Measurements from ENCODE around the gene EBP. TPM values are rescaled to one million over a fixed set of nuclear protein-coding genes. Genes with fewer than 3 reads are reported as not detected.

The EBP gene
- total and polyA plus RNA-seq, 9 of the 15 experiments (the other 6 are each of a cell fraction or from before 2014, with no cell fraction given): 228 to 987 (median 274) TPM

DNA sequence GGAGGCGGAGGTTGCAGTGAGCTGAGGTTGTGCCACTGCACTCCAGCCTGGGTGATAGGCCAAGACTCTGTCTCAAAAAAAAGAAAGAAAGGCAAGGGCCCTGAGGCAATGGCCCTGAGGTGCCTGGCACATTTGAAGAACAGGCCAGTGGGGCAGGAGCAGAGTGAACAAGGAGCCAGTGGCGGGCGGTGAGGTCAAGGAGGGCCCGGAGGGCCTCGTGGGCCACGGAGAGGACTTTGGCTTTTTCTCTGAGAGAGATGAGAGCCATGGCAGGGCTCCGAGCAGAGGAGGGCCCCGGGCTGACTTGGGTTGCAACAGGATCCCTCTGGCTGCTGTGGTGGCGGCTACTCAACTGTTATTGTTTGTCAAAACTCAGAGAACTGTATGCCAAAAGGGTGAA lies 32.3 kb upstream of the EBP start:
- ATAC-seq (no peak), DNase-seq (ENCODE audit: extremely low read depth in 1 of 4, low spot score in 3 of 4) (no peak), FAIRE-seq (no peak)
- Histone ChIP-seq H3K36me3 (ENCODE audit: control insufficient read depth, insufficient read depth, low read length) (peaks cover 21% of the 10 kb centered on the region; the same call in 2 of the 3 replicates), H3K27ac (ENCODE audit: extremely low read depth, low read depth, low read length) (no peak overlapping the region), H3K4me3 (no peak overlapping the region), H3K9ac (ENCODE audit: insufficient read depth in 1 of 2, low read depth in 2 of 2, low read length in 2 of 2) (no peak overlapping the region), H3K4me1 (replicated peaks in 1 of 2; ENCODE audit: control insufficient read depth in 2 of 2, insufficient read depth in 2 of 2, low read length in 2 of 2) (peaks cover 5 to 21% of the 10 kb centered on the region in 2 experiments; a peak in 4 of 5 replicates), H3K9me3 (replicated peaks; ENCODE audit: control insufficient read depth, insufficient read depth, low read depth, low read length) (no peaks in the 10 kb centered on the region), H3K79me2 (ENCODE audit: control insufficient read depth, insufficient read depth, low read length) (no peaks in the 10 kb centered on the region), H4K20me1 (replicated peaks; ENCODE audit: control insufficient read depth, insufficient read depth, low read length) (no peaks in the 10 kb centered on the region), H3K9me1 (ENCODE audit: control insufficient read depth, insufficient read depth, low read length) (peaks cover 4% of the 10 kb centered on the region), H3K27me3 (ENCODE audit: control insufficient read depth in 2 of 2, insufficient read depth in 2 of 2, low read length in 2 of 2) (no peaks in the 10 kb centered on the region), H2AFZ (ENCODE audit: low read depth, low read length) (no peak overlapping the region), H3K4me2 (ENCODE audit: insufficient read depth, low read length) (no peak overlapping the region)
- 78% methylated on average over 4 of the region's 9 CpGs for WGBS (ENCODE audit: insufficient coverage, low coverage, missing lambda C conversion rate)
- in situ Hi-C loops (cut with MboI): loop anchor here (25.0 kb wide), 1 partner anchor 627 kb away; no protein-coding TSS in a partner anchor
- no TSS peak for BruUV-seq (replicated peaks)
- POLR2A ChIA-PET: interaction anchor here (0.7 kb wide), 1 partner anchor 13 kb away, joined by 3 read pairs; the partner anchor contains the start of gene FTSJ1
- intact Hi-C loops (cut with micrococcal nuclease): no loop called here
- CTCF ChIA-PET (ENCODE audit: low intra/inter-chr PET ratio): no interaction called here
- no peak for TF ChIP-seq POU5F1 (IDR thresholded peaks at IDR 0.05; ENCODE audit: borderline replicate concordance, low read depth, low read length, partially characterized antibody)
- TF ChIP-seq, protein P1, sequence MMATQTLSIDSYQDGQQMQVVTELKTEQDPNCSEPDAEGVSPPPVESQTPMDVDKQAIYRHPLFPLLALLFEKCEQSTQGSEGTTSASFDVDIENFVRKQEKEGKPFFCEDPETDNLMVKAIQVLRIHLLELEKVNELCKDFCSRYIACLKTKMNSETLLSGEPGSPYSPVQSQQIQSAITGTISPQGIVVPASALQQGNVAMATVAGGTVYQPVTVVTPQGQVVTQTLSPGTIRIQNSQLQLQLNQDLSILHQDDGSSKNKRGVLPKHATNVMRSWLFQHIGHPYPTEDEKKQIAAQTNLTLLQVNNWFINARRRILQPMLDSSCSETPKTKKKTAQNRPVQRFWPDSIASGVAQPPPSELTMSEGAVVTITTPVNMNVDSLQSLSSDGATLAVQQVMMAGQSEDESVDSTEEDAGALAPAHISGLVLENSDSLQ (IDR thresholded peaks at IDR 0.05): no peak
- no peak for TF ChIP-seq ELF1 (tag; IDR thresholded peaks at IDR 0.05)
- TF ChIP-seq, protein P2, sequence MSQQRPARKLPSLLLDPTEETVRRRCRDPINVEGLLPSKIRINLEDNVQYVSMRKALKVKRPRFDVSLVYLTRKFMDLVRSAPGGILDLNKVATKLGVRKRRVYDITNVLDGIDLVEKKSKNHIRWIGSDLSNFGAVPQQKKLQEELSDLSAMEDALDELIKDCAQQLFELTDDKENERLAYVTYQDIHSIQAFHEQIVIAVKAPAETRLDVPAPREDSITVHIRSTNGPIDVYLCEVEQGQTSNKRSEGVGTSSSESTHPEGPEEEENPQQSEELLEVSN (IDR thresholded peaks at IDR 0.05; ENCODE audit: borderline replicate concordance in 1 of 2, extremely low read depth in 1 of 2, insufficient read depth in 1 of 2, insufficient read length in 1 of 2, low read depth in 1 of 2, low read length in 1 of 2, poor library complexity in 1 of 2, severe bottlenecking in 1 of 2): no peak
- TF ChIP-seq, protein P3, sequence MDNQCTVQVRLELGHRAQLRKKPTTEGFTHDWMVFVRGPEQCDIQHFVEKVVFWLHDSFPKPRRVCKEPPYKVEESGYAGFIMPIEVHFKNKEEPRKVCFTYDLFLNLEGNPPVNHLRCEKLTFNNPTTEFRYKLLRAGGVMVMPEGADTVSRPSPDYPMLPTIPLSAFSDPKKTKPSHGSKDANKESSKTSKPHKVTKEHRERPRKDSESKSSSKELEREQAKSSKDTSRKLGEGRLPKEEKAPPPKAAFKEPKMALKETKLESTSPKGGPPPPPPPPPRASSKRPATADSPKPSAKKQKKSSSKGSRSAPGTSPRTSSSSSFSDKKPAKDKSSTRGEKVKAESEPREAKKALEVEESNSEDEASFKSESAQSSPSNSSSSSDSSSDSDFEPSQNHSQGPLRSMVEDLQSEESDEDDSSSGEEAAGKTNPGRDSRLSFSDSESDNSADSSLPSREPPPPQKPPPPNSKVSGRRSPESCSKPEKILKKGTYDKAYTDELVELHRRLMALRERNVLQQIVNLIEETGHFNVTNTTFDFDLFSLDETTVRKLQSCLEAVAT (IDR thresholded peaks at IDR 0.05): no peak
- TF ChIP-seq FOXM1 (IDR thresholded peaks at IDR 0.05; ENCODE audit: low read depth): no peak
- TF ChIP-seq FOXM1 (CRISPR knock-in tag; IDR thresholded peaks at IDR 0.05; ENCODE audit: low read depth): no peak
- TF ChIP-seq, protein P4, sequence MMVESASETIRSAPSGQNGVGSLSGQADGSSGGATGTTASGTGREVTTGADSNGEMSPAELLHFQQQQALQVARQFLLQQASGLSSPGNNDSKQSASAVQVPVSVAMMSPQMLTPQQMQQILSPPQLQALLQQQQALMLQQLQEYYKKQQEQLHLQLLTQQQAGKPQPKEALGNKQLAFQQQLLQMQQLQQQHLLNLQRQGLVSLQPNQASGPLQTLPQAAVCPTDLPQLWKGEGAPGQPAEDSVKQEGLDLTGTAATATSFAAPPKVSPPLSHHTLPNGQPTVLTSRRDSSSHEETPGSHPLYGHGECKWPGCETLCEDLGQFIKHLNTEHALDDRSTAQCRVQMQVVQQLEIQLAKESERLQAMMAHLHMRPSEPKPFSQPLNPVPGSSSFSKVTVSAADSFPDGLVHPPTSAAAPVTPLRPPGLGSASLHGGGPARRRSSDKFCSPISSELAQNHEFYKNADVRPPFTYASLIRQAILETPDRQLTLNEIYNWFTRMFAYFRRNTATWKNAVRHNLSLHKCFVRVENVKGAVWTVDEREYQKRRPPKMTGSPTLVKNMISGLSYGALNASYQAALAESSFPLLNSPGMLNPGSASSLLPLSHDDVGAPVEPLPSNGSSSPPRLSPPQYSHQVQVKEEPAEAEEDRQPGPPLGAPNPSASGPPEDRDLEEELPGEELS (CRISPR knock-in tag; IDR thresholded peaks at IDR 0.05; ENCODE audit: borderline replicate concordance): no peak
- TF ChIP-seq NR4A1 (CRISPR knock-in tag; IDR thresholded peaks at IDR 0.05): no peak
- no peak for TF ChIP-seq NR4A1 (tag; IDR thresholded peaks at IDR 0.05)
- TF ChIP-seq, protein P5, sequence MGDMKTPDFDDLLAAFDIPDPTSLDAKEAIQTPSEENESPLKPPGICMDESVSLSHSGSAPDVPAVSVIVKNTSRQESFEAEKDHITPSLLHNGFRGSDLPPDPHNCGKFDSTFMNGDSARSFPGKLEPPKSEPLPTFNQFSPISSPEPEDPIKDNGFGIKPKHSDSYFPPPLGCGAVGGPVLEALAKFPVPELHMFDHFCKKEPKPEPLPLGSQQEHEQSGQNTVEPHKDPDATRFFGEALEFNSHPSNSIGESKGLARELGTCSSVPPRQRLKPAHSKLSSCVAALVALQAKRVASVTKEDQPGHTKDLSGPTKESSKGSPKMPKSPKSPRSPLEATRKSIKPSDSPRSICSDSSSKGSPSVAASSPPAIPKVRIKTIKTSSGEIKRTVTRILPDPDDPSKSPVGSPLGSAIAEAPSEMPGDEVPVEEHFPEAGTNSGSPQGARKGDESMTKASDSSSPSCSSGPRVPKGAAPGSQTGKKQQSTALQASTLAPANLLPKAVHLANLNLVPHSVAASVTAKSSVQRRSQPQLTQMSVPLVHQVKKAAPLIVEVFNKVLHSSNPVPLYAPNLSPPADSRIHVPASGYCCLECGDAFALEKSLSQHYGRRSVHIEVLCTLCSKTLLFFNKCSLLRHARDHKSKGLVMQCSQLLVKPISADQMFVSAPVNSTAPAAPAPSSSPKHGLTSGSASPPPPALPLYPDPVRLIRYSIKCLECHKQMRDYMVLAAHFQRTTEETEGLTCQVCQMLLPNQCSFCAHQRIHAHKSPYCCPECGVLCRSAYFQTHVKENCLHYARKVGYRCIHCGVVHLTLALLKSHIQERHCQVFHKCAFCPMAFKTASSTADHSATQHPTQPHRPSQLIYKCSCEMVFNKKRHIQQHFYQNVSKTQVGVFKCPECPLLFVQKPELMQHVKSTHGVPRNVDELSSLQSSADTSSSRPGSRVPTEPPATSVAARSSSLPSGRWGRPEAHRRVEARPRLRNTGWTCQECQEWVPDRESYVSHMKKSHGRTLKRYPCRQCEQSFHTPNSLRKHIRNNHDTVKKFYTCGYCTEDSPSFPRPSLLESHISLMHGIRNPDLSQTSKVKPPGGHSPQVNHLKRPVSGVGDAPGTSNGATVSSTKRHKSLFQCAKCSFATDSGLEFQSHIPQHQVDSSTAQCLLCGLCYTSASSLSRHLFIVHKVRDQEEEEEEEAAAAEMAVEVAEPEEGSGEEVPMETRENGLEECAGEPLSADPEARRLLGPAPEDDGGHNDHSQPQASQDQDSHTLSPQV (IDR thresholded peaks at IDR 0.05): no peak
- no peak for TF ChIP-seq CTBP1 (IDR thresholded peaks at IDR 0.05; ENCODE audit: borderline replicate concordance)
